HG03066 (cell line): ENCODE measurements around the gene DBF4B.

ENCODE experiments used
- ATAC-seq: cut with Tn5 transposase; IDR thresholded peaks from one replicate; pipeline ENCODE4 v1.9.1; 2021; ENCODE audit warnings: low read depth; ENCODE audit not compliant: unreplicated experiment

DBF4B gene

DNA sequence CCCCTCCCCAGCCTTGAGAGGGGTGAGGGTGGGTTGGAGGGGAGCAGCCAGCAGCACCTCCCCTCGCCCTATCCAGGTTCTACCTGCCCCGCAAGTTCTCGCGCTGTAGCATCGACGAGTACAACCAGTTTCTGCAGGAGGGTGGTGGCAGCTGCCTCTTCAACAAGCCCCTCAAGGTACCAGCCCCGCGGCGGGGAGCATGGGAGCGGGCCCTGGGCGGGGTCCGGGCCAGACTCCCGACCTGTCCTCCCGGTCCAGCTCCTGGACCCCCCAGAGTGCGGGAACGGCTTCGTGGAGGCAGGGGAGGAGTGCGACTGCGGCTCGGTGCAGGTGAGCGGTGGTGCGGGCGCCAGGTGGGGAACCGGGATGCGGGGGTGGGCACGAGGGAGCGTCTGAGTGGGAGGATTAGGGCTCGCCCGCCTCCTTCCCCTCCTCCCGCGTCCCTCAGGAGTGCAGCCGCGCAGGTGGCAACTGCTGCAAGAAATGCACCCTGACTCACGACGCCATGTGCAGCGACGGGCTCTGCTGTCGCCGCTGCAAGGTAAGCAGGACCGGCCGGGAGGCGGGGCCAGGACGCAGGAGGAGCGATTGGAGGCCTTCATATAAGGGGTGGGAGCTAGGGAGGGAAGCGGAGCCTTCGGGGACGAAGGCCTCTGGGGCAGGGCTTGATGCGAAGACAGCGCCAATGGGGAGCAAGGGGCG, 66.8 kb downstream of the DBF4B start:
- peak; percentile 83 for ATAC-seq

DNA sequence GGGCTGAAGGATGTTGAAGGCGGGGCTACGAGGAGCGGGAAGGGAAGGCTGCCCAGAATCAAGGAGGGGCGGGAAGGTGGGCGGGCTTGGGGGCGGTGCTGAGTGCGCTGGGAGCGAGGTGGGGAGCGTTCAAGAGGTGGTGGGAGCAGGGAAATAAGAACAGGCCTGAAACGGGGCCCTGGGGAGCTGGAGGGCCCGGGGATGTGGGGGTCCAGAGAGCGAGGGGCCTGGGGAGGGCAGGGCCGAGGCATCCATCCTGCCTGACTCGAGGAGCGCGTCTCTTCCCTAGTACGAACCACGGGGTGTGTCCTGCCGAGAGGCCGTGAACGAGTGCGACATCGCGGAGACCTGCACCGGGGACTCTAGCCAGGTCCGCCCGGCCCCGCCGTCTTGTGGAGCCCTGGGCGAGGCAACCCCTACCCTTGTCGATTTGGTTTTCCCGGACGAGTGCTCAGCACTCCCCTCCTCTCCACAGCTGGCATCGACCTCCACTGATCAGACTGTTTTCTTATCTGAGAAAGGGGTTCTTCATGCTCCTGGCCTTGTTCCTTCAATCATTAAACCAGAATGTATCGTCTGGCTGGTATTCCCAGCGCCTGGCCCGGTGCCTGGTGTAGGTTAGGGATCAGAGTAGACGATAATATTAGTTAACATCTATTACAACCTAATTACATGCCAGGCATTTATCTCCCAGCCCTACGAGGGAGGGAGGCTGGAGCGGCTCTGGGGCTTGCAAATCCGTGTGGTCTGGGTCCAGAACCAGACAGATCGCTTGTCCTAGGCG, 67.6 kb downstream of the DBF4B start:
- ATAC-seq = peak; percentile 11

DNA sequence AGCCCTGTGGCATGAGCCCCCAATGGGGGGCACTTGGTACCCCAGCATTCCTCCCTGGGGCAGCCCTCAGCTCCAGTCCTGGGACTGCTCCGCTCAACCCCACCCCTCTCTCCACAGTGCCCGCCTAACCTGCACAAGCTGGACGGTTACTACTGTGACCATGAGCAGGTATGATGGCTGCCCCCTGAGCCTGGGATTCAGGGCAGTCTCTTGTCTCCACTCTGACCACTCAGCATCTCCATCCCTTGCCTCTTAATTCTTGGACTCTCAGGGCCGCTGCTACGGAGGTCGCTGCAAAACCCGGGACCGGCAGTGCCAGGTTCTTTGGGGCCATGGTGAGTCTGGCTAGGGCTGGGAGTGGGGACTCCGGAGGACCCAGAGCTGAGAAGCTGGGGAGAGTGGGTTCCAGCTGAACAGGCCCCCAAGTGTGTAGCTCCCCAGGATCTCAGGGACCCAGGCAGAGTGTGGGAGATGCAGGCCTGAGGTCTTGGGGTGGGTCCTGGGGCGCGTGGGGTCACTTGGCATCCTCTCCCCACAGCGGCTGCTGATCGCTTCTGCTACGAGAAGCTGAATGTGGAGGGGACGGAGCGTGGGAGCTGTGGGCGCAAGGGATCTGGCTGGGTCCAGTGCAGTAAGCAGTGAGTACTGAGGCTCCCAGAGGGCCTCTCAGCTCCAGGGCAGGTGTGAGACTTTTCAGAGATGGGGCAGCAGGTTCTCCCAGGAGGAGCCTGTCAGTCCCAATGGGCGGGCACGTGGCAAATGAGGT, 68.3 kb downstream of the DBF4B start:
- ATAC-seq = no peak

DNA sequence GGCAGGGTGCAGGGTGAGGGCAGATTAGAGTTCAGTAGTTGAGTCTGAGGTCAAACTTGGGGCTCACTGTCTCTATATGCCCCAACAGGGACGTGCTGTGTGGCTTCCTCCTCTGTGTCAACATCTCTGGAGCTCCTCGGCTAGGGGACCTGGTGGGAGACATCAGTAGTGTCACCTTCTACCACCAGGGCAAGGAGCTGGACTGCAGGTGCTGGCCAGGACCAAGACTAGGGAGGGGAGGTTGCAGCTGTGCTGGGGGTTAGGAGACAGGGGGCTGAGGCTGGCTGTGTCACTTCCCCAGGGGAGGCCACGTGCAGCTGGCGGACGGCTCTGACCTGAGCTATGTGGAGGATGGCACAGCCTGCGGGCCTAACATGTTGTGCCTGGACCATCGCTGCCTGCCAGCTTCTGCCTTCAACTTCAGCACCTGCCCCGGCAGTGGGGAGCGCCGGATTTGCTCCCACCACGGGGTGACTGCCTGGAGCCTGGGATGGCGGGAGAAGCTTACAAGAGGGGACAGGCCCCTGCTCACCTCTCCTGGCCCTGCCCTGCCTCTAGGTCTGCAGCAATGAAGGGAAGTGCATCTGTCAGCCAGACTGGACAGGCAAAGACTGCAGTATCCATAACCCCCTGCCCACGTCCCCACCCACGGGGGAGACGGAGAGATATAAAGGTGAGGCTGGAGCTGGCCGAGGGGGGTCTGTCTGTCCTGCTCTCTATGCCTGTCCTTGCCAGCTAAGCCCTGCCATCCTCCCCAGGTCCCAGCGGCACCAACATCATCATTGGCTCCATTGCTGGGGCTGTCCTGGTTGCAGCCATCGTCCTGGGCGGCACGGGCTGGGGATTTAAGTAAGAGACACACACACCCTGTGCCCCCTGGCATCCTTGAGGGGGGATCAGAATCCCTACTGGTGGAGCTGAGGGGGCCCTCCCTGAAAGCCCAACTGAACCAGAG, 69.2 kb downstream of the DBF4B start:
- ATAC-seq = no peak

DNA sequence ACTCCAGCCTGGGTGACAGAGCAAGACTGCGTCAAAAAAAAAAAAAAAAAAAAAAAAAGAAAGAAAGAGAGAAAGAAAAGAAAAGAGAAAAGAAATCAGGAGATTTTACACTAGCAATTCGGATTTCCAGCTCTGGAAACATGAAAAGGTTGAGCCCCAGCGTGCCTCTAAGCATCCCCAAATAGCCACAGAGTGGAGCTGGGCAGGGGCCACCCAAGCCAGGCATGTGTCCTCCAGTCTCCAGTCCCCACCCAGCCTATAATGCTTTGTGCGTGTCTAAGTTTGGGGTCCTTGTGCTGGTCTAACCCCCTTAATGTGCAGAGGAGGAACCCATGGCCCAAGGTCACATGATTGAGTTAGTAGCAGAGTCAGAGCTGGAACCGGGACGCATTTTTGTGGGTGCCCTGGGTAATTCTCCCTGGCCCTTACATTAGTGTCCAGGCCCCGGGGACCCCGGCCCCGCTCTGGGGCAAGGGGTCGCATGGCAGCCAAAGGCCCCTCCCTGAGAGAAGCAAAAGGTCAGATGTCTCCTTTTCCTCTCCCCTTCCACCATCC, 70.3 kb downstream of the DBF4B start:
- ATAC-seq = no peak

DNA sequence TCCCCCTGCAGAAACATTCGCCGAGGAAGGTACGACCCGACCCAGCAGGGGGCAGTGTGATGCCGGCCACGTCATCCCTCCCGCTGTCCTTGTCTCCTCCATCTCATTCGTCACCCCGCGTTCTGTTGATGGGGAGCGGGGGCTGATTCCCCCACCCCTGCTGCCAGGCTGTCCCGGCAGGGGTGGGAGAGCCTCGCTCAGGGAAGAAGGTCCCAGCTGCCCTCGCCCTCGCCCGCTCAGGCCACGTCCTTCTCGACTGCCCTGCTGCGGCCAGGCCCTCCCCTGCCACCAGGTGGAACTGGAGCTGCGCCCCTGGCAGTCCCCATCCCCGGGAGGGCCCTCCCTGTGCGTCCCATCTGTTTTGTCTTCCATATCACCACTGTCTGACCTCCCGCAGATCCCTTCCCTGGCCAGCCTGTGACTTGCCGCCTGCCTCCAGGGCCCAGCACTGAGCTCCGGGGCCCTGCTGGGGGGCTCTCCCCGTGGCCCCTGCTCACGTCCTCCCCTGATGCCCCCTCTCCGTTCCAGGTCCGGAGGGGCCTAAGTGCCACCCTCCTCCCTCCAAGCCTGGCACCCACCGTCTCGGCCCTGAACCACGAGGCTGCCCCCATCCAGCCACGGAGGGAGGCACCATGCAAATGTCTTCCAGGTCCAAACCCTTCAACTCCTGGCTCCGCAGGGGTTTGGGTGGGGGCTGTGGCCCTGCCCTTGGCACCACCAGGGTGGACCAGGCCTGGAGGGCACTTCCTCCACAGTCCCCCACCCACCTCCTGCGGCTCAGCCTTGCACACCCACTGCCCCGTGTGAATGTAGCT, 71.0 kb downstream of the DBF4B start:
- ATAC-seq = no peak

DNA sequence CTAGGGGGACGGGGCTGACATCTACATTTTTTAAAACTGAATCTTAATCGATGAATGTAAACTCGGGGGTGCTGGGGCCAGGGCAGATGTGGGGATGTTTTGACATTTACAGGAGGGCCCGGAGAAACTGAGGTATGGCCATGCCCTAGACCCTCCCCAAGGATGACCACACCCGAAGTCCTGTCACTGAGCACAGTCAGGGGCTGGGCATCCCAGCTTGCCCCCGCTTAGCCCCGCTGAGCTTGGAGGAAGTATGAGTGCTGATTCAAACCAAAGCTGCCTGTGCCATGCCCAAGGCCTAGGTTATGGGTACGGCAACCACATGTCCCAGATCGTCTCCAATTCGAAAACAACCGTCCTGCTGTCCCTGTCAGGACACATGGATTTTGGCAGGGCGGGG, 71.7 kb downstream of the DBF4B start:
- no peak for ATAC-seq

- no peak for ATAC-seq
Observed at GRCh38 chr17:44780845-44781480, 72.5 kb downstream of the DBF4B start.

DNA sequence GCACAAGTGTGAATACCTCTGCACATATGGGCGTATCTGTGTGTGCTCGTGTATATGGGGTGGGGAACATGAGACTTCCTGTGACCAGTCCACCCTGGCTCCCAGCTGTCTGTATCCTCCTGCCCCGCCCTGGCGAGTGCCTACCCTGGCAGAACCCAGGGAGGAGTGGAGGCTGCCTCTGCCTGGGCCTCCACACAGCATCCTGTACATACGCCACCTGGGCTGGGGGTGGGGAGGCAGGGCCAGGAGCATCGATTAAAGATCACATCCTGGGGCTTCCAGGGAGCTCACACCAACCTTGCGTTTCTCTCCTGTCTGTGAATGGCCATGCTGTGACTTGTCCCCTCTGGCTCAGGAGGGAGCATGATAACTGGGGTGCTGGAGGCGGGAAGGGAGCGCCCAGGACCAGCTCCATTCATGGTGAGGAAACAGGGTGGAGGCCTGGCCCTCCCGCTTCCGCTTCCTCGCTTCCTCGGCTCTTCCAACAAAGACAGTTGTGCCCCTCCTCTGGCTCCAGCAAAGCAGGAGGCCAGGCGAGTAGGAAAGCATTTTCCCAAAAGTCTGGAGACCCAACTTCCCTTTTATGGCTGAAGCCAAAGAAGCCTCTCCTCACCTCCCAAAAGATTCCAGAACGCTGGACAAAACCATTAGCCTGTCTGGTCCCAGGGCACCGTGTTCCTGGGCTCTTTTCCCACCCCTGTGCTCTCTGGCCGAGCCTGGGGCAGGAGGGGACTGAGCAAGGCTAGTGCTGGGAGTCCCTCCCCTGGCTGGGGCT, 73.3 kb downstream of the DBF4B start:
- ATAC-seq = no peak

GRCh38 chr17:44782326-44782850, 73.9 kb downstream of the DBF4B start:
- no peak for ATAC-seq

DNA sequence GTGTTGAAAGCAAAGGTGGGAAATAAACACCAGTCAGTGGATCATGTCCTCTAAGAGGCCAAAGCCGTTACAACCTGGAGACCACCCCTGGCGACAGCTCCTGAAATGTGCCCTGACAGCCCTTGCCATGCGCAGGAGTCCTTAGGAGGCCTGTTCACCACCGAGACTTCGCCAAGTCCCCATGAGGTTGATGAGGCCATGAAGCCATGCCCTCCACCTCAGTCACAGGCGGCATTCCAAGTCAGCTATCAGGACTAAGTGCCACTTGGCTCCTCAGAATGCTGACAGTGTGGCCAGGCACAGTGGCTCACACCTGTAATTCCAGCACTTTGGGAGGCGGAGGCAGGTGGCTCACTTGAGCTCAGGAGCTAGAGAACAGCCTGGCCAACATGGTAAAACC, 77.5 kb downstream of the DBF4B start:
- ATAC-seq = no peak

DNA sequence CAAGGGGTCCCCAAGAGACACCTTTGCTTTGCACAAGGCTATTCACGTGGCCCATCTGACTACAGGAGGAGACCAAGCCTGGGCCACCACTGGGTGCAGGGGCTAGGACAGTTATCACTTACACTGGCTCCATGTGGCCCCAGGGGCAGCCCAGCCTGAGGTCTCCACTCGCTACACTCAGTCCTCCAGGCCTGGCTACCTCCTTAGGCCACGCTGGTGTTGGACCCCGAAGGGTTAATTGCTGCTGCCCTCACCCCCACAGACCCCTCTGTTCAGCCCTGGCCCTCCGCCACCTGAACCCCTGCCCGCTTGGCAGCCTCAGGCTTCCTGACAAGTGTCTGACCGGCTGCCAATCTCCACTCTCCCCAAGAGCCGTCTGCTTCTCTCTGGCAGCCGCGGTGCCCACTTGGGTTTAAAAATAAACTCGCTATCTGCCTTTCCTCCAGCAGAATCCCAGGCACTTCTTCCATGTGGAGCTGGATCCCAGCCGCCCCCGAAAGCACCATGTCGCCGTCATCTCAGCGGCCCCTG, 78.2 kb downstream of the DBF4B start:
- no peak for ATAC-seq

GRCh38 chr17:44787271-44787940, 78.9 kb downstream of the DBF4B start:
- ATAC-seq = no peak

DNA sequence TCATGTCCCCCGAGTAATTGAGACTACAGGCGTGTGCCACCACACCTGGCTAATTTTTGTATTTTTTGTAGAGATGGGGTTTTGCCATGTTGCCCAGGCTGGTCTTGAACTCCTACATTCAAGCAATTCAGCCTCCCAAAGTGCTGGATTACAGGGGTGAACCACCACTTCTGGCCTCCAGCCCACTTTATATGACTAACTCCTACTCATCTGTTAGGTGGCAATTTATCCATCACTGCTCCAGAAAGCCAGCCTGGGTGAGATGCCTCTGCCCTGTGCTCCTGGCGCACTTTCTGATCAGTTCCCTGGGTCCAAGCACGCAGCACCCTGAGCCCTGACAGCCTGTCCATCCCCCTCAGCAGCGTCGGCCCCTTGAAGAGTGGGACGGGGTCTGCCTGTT, 79.7 kb downstream of the DBF4B start:
- ATAC-seq = no peak

- no peak for ATAC-seq
Observed at GRCh38 chr17:44792276-44792675, 83.8 kb downstream of the DBF4B start.

DNA sequence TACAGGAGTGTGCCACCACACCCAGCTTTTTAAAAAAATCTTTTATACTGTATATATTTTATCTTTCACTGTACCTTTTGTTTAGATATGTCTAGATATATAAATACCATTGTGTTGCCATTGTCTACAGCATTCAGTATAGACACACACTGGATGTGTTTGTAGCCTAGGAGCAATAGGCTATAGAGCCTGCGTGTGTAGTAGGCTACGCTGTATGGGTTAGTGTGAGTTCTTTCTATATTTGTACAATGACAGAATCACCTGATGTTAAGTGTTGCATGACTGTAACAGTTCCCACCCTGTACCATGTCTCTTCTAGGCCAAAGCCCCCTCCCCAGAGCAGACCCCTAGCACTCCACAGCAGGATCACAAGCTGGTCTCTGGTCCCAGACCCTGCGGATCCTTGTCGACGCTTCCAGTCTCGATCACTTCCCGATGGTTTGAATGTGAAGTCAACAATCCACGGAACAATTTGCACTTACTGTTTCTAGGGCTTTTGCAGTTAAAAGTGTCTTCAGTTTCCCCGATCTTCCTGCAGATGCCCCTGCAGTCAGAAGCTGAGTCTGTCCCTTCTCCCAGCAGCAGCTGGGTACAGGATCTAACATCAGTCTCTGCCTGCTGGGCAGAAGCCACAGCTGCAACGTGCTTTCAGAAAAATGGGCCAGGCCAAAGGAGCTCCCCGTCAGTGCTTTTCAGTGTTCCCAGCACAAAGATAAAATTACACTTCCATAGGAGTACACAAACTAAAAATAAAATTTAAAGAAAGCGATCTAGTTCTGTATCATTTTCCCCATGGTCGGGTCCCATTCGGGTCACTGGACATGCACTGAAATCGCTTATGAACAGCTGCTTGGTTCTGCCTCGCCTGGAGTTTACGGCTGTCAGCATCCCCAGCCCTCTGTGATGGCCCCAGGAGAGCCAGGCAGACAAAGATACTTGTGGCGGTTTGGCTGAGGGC, 85.7 kb downstream of the DBF4B start:
- ATAC-seq = no peak
